T-helper 2 cell treated with Interferon-gamma antibody and Interleukin-4, amounts not matched to agents 100 ng/mL and 5 ng/mL, for 36 hours (primary cell): ENCODE measurements around the gene PRG3. TPM values are rescaled to one million over a fixed set of nuclear protein-coding genes. Genes with fewer than 3 reads are reported as not detected.

Experiments used
- intact Hi-C: fragments of 100-400 bp; cut with micrococcal nuclease; formaldehyde crosslinking; loops from one replicate; pipeline ENCODE4 v1.15.1; 2023
- total RNA-seq: library from RNA; stranded (reverse); gene quantifications from 2 replicates; pipeline ENCODE4 v1.2.3, GENCODE V29; 2022

PRG3 gene
- total RNA-seq, 1 donor from 2014 or later: not detected

GRCh38 chr11:57391539-57391938 lies 10.6 kb upstream of the PRG3 start:
- intact Hi-C loops: no loop called here

- intact Hi-C loops: no loop called here
Measured at GRCh38 chr11:57391111-57391510, 10.2 kb upstream of the PRG3 start.

- intact Hi-C loops: no loop called here
Measured at GRCh38 chr11:57390535-57390934, 9.6 kb upstream of the PRG3 start, which contains the start of gene PRG2. TSS of gene PRG2 (minus strand) at chr11:57390650. CDS start at chr11:57389944, 706 bp downstream.

- intact Hi-C loops: no loop called here
Measured at GRCh38 chr11:57387289-57388030, 6.5 kb upstream of the PRG3 start.

GRCh38 chr11:57386178-57386940 lies 5.4 kb upstream of the PRG3 start:
- intact Hi-C loops: no loop called here

GRCh38 chr11:57379732-57380131 lies 1.2 kb downstream of the PRG3 start:
- intact Hi-C loops: no loop called here

- intact Hi-C loops: no loop called here
Measured at GRCh38 chr11:57378186-57378585, 2.8 kb downstream of the PRG3 start.

GRCh38 chr11:57377107-57377506 lies 3.8 kb downstream of the PRG3 start:
- intact Hi-C loops: no loop called here

- intact Hi-C loops: no loop called here
Measured at GRCh38 chr11:57376095-57377090, 4.6 kb downstream of the PRG3 start.

- intact Hi-C loops: no loop called here
Measured at GRCh38 chr11:57375490-57375889, 5.5 kb downstream of the PRG3 start.

- intact Hi-C loops: no loop called here
Measured at GRCh38 chr11:57374966-57375365, 6.0 kb downstream of the PRG3 start.

GRCh38 chr11:57373146-57373545 lies 7.8 kb downstream of the PRG3 start:
- intact Hi-C loops: no loop called here

- intact Hi-C loops: no loop called here
Measured at GRCh38 chr11:57370941-57371340, 10.0 kb downstream of the PRG3 start.

- intact Hi-C loops: no loop called here
Measured at GRCh38 chr11:57370251-57370650, 10.7 kb downstream of the PRG3 start.

GRCh38 chr11:57368845-57369232 lies 12.1 kb downstream of the PRG3 start:
- intact Hi-C loops: no loop called here

- intact Hi-C loops: no loop called here
Measured at GRCh38 chr11:57368106-57368844, 12.7 kb downstream of the PRG3 start.

- intact Hi-C loops: no loop called here
Measured at GRCh38 chr11:57364851-57365660, 15.9 kb downstream of the PRG3 start.

GRCh38 chr11:57363131-57364080 lies 17.5 kb downstream of the PRG3 start:
- intact Hi-C loops: no loop called here

GRCh38 chr11:57361926-57362325 lies 19.0 kb downstream of the PRG3 start:
- intact Hi-C loops: no loop called here
